Measurements from ENCODE around the gene SLC16A3. TPM values are rescaled to one million over a fixed set of nuclear protein-coding genes. Genes with fewer than 3 reads are reported as not detected.

SLC16A3 gene
- total and polyA plus RNA-seq, 2 donors (not counting 1 experiment from before 2014, with no cell fraction given) = 14.9 to 65.7 TPM

DNA sequence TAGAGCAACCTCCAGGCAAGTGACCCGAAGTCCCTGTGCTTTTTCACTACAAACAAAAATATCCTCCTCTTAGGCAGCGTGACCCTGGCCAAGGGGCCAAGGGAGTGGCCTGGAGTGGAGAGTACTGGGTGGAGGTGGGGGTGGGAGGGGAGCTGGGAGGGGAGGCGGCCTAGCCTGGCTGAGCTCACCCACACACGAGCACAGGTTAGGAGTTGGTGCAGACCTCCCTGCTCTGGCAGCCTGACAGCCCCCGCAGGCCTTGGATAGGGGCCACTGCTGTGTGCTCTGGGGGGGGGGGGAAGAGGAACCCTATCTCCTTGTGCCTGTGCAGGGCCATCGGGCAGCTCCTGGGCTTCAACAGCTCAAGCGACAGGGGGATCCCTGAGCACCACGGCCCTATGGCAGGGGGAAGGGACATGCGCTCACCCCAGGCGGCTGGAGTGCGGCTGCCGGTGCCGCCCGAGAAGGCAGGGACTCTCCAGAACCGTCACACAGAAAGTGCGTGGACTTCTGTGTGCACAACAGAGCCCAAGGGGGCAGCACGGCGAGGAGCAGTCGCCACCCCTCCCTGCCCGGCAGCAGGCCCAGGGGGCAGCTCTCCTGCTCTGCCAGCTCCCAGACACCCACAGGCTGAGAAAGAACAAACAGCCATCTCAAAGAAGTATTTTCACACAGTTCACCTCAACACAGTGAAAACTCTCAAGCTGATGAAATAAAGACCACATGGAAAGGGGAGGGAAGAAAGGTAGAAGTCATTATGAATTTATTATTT lies 13.3 kb downstream of the SLC16A3 start:
- Histone ChIP-seq H3K27ac (ENCODE audit: low read length in 2 of 2) (peak overlapping the region in 1 of 2 donors; percentile 62), H3K36me3 (replicated peaks in 1 of 2; ENCODE audit: control extremely low read depth in 1 of 2, control insufficient read depth in 1 of 2, extremely low read depth in 1 of 2, insufficient read depth in 2 of 2, low read length in 1 of 2) (peaks cover 0 to 57% of the 10 kb centered on the region in 2 experiments), H3K79me2 (ENCODE audit: control insufficient read depth, insufficient read depth, low read length) (peaks cover 62% of the 10 kb centered on the region), H3K27me3 (replicated peaks in 1 of 4; ENCODE audit: control extremely low read depth in 1 of 4, control insufficient read depth in 3 of 4, insufficient read depth in 4 of 4, low read length in 3 of 4) (no peaks in the 10 kb centered on the region), H3K4me2 (replicated peaks; ENCODE audit: low read depth, low read length, poor library complexity, severe bottlenecking) (peak overlapping the region; percentile 38), H3K4me1 (ENCODE audit: control insufficient read depth in 2 of 2, insufficient read depth in 2 of 2, low read length in 2 of 2) (peaks cover 14 to 36% of the 10 kb centered on the region in 2 donors), H3K4me3 (ENCODE audit: control extremely low read depth in 1 of 5, extremely low read depth in 1 of 5, insufficient read depth in 1 of 5, low read depth in 2 of 5, low read length in 4 of 5) (no peak overlapping the region), H3K9me3 (ENCODE audit: control extremely low read depth in 1 of 3, control insufficient read depth in 2 of 3, insufficient read depth in 1 of 3, low read length in 2 of 3) (peaks cover 0 to 4% (median 0%) of the 10 kb centered on the region in 3 donors), H4K20me1 (ENCODE audit: control insufficient read depth, insufficient read depth, low read length, poor library complexity, severe bottlenecking) (peaks cover 98% of the 10 kb centered on the region), H3K9ac (ENCODE audit: low read length) (no peak overlapping the region), H2AFZ (ENCODE audit: insufficient read depth, low read depth, low read length, poor library complexity, severe bottlenecking) (no peak overlapping the region)
- TF ChIP-seq, protein P1, sequence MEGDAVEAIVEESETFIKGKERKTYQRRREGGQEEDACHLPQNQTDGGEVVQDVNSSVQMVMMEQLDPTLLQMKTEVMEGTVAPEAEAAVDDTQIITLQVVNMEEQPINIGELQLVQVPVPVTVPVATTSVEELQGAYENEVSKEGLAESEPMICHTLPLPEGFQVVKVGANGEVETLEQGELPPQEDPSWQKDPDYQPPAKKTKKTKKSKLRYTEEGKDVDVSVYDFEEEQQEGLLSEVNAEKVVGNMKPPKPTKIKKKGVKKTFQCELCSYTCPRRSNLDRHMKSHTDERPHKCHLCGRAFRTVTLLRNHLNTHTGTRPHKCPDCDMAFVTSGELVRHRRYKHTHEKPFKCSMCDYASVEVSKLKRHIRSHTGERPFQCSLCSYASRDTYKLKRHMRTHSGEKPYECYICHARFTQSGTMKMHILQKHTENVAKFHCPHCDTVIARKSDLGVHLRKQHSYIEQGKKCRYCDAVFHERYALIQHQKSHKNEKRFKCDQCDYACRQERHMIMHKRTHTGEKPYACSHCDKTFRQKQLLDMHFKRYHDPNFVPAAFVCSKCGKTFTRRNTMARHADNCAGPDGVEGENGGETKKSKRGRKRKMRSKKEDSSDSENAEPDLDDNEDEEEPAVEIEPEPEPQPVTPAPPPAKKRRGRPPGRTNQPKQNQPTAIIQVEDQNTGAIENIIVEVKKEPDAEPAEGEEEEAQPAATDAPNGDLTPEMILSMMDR (IDR thresholded peaks at IDR 0.05) = no peak
- TF ChIP-seq EZH2 (IDR thresholded peaks at IDR 0.05; ENCODE audit: borderline replicate concordance, insufficient read depth, low read depth, low read length, poor library complexity, severe bottlenecking) = no peak
- intact Hi-C loops (cut with micrococcal nuclease) = no loop called here
- 58% methylated on average over 15 of the region's 20 CpGs for WGBS (ENCODE audit: insufficient coverage)
- no peaks in the 10 kb centered on the region for H3K9me3 Mint-ChIP-seq (ENCODE audit: insufficient read depth)
- H3K4me3 Mint-ChIP-seq = no peak overlapping the region
- POLR2A ChIA-PET = interaction anchor here (0.5 to 1.7 kb wide), 6 partner anchors 12 to 535 kb away, joined by 3 to 6 read pairs (median 4); no protein-coding TSS in a partner anchor
- ATAC-seq (ENCODE audit: low read depth) (no peak), DNase-seq (peak; percentile 46)
- peaks cover 52% of the 10 kb centered on the region for H3K4me1 Mint-ChIP-seq
- CTCF ChIA-PET = interaction anchor here (0.5 to 4.1 kb wide), 8 partner anchors 23 to 111 kb away, joined by 3 to 24 read pairs (median 4); no protein-coding TSS in a partner anchor
- H3K27me3 Mint-ChIP-seq = no peaks in the 10 kb centered on the region
- peak overlapping the region; percentile 76 for H3K27ac Mint-ChIP-seq

GRCh38 chr17:82242698-82242976 lies 13.8 kb downstream of the SLC16A3 start:
- no peaks in the 10 kb centered on the region for H3K27me3 Mint-ChIP-seq
- peaks cover 98% of the 10 kb centered on the region for H4K20me1 ChIP-seq (ENCODE audit: control insufficient read depth, insufficient read depth, low read length, poor library complexity, severe bottlenecking)
- DNase-seq = peak; percentile 32
- H3K4me1 Mint-ChIP-seq = peaks cover 51% of the 10 kb centered on the region
- intact Hi-C loops (cut with micrococcal nuclease) = no loop called here
- no peak overlapping the region for H3K4me2 ChIP-seq (replicated peaks; ENCODE audit: low read depth, low read length, poor library complexity, severe bottlenecking)
- peaks cover 67% of the 10 kb centered on the region for H3K79me2 ChIP-seq (ENCODE audit: control insufficient read depth, insufficient read depth, low read length)
- H3K9me3 Mint-ChIP-seq (ENCODE audit: insufficient read depth) = no peaks in the 10 kb centered on the region
- no peak overlapping the region for H3K27ac ChIP-seq (ENCODE audit: low read length in 2 of 2)
- H3K9me3 ChIP-seq (ENCODE audit: control extremely low read depth in 1 of 3, control insufficient read depth in 2 of 3, insufficient read depth in 1 of 3, low read length in 2 of 3) = peaks cover 0 to 4% (median 0%) of the 10 kb centered on the region in 3 donors
- H3K27me3 ChIP-seq (replicated peaks in 1 of 4; ENCODE audit: control extremely low read depth in 1 of 4, control insufficient read depth in 3 of 4, insufficient read depth in 4 of 4, low read length in 3 of 4) = no peaks in the 10 kb centered on the region
- ATAC-seq (ENCODE audit: low read depth) = no peak
- TF ChIP-seq EZH2 (IDR thresholded peaks at IDR 0.05; ENCODE audit: borderline replicate concordance, insufficient read depth, low read depth, low read length, poor library complexity, severe bottlenecking) = no peak
- TF ChIP-seq, protein P1 (IDR thresholded peaks at IDR 0.05) = no peak
- WGBS (ENCODE audit: insufficient coverage) = 97% methylated on average over 24 of the region's 24 CpGs
- H3K9ac ChIP-seq (ENCODE audit: low read length) = no peak overlapping the region
- peaks cover 0 to 61% of the 10 kb centered on the region in 2 experiments for H3K36me3 ChIP-seq (replicated peaks in 1 of 2; ENCODE audit: control extremely low read depth in 1 of 2, control insufficient read depth in 1 of 2, extremely low read depth in 1 of 2, insufficient read depth in 2 of 2, low read length in 1 of 2)
- no peak overlapping the region for H3K4me3 Mint-ChIP-seq
- no peak overlapping the region for H3K4me3 ChIP-seq (ENCODE audit: control extremely low read depth in 1 of 5, extremely low read depth in 1 of 5, insufficient read depth in 1 of 5, low read depth in 2 of 5, low read length in 4 of 5)
- ChIA-PET POLR2A (interaction anchor here (1.3 kb wide), 1 partner anchor 60 kb away, joined by 4 read pairs; no protein-coding TSS in a partner anchor), CTCF (interaction anchor here (1.2 to 4.1 kb wide), 6 partner anchors 37 to 110 kb away, joined by 3 to 24 read pairs (median 8); no protein-coding TSS in a partner anchor)
- no peak overlapping the region for H2AFZ ChIP-seq (ENCODE audit: insufficient read depth, low read depth, low read length, poor library complexity, severe bottlenecking)
- peaks cover 14 to 40% of the 10 kb centered on the region in 2 donors for H3K4me1 ChIP-seq (ENCODE audit: control insufficient read depth in 2 of 2, insufficient read depth in 2 of 2, low read length in 2 of 2)
- H3K27ac Mint-ChIP-seq = peak overlapping the region; percentile 15

Data from B cell (primary cell).